GM12891 (cell line): ENCODE results near the gene ARSJ.

ENCODE experiments used
- PAX5 ChIP-seq: IDR thresholded peaks from 2 replicates; pipeline ENCODE4 v1.6.1; 2011; ENCODE audit warnings: low read length, moderate library complexity, mild to moderate bottlenecking; ENCODE audit not compliant: insufficient read depth, severe bottlenecking
- POLR2A ChIP-seq: IDR thresholded peaks from 2 replicates; pipeline ENCODE4 v1.6.1; 2011; ENCODE audit warnings: low read depth, low read length, control low read depth
- POLR2AphosphoS5 ChIP-seq: IDR thresholded peaks from 2 replicates; pipeline ENCODE4 v1.6.1; 2011; ENCODE audit warnings: low read depth, low read length, control low read depth
- POU2F2 ChIP-seq: IDR thresholded peaks from 2 replicates; pipeline ENCODE4 v1.6.1; 2011; ENCODE audit warnings: low read depth, mild to moderate bottlenecking, control low read depth, low read length, moderate library complexity
- SPI1 ChIP-seq: IDR thresholded peaks from 2 replicates; pipeline ENCODE4 v1.6.1; 2011; ENCODE audit warnings: low read depth, low read length, control low read depth
- TAF1 ChIP-seq: IDR thresholded peaks from 2 replicates; pipeline ENCODE4 v1.6.1; 2011; ENCODE audit warnings: low read depth, low read length, control low read depth

DNA sequence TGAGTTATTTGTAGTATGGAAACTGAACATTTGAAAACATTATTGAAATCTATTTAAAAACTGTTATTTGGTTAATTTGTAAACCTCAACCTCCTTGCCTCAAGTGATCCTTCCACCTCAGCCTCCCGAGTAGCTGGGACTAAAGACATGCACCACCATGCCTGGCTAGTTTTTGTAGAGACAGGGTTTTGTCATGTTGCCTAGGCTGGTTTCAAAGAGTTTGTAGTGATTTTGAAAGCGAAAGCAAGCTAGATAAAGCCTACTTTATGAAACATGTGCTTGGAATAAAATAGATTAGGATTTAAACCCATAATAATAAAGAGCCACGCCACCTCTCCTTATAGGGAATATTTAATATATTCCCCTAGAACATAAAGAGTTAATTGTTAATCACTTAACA lies 23.5 kb downstream of the ARSJ start:
- TF ChIP-seq POLR2A (no peak), POLR2AphosphoS5 (no peak), TAF1 (no peak), PAX5 (no peak), SPI1 (no peak), POU2F2 (no peak)
